Gastrocnemius medialis (tissue), 4 donors: ENCODE data around the gene DTNB.

ENCODE experiments used
- CTCF ChIP-seq, 5 experiments: fragments of 450-650 bp in 3 of 5; fragments of 200-600 bp in 2 of 5; sonication (generic) in 2 of 5; IDR thresholded peaks in 4 of 5; conservative IDR thresholded peaks in 1 of 5; 1 replicate in 4 of 5; 2 replicates in 1 of 5; pipeline ENCODE4 v1.5.1; 2016 to 2019; ENCODE audit warnings: antibody characterized with exemption in 5 of 5, mild to moderate bottlenecking in 3 of 5, moderate library complexity in 3 of 5
- POLR2A ChIP-seq, 2 donors: fragments of 450-650 bp; IDR thresholded peaks; one replicate each; pipeline ENCODE4 v1.6.1; 2017; ENCODE audit warnings: antibody characterized with exemption in 2 of 2, mild to moderate bottlenecking in 2 of 2, moderate library complexity in 2 of 2

GRCh38 chr2:25590921-25591505 lies 82.4 kb downstream of the DTNB start:
- TF ChIP-seq CTCF (IDR thresholded peaks at IDR 0.05 in 4 of 5, conservative IDR thresholded peaks at IDR 0.05 in 1 of 5): no peak
- TF ChIP-seq POLR2A (IDR thresholded peaks at IDR 0.05): no peak
